Measurements from ENCODE around the gene INS. TPM values are rescaled to one million over a fixed set of nuclear protein-coding genes. Genes with fewer than 3 reads are reported as not detected.

The INS gene
- total RNA-seq, 1 donor from 2014 or later, result not detected

GRCh38 chr11:2110521-2110920, 50.5 kb downstream of the INS start:
- peaks cover 3% of the 10 kb centered on the region for H3K27me3 ChIP-seq (ENCODE audit: insufficient read depth, low read length)
- no peaks in the 10 kb centered on the region for H3K4me1 Mint-ChIP-seq (ENCODE audit: low read depth, unreplicated experiment)
- peaks cover 24% of the 10 kb centered on the region for H3K27me3 Mint-ChIP-seq (ENCODE audit: low read depth, unreplicated experiment)
- H3K79me2 ChIP-seq (ENCODE audit: insufficient read depth, low read length), result no peaks in the 10 kb centered on the region
- H3K9me3 ChIP-seq (ENCODE audit: insufficient read depth, low read depth, low read length), result peaks cover under 1% of the 10 kb centered on the region
- no peaks in the 10 kb centered on the region for H4K20me1 ChIP-seq (ENCODE audit: insufficient read depth, low read length)
- no peak for DNase-seq (ENCODE audit: low read depth)
- H3K4me2 ChIP-seq (ENCODE audit: low read length), result no peak overlapping the region
- no peak for FAIRE-seq
- no peaks in the 10 kb centered on the region for H3K4me1 ChIP-seq (ENCODE audit: insufficient read depth, low read length)
- H3K4me3 Mint-ChIP-seq (ENCODE audit: unreplicated experiment), result no peak overlapping the region
- TF ChIP-seq EZH2 (IDR thresholded peaks at IDR 0.05; ENCODE audit: insufficient read depth, low read length) (no peak), CTCF (IDR thresholded peaks at IDR 0.05; ENCODE audit: insufficient read depth, low read depth, low read length) (no peak)
- no peak overlapping the region for H2AFZ ChIP-seq (ENCODE audit: low read depth, low read length)
- H3K9me3 Mint-ChIP-seq (ENCODE audit: unreplicated experiment), result peaks cover 7% of the 10 kb centered on the region
- no peak overlapping the region for H3K4me3 ChIP-seq (ENCODE audit: insufficient read depth, low read depth, low read length)
- H3K27ac ChIP-seq (ENCODE audit: low read depth, low read length), result no peak overlapping the region
- H3K36me3 ChIP-seq (ENCODE audit: insufficient read depth, low read length), result no peaks in the 10 kb centered on the region
- no peak overlapping the region for H3K9ac ChIP-seq (ENCODE audit: low read length)
- no peaks in the 10 kb centered on the region for H3K36me3 Mint-ChIP-seq (ENCODE audit: low read depth, unreplicated experiment)
- H3K27ac Mint-ChIP-seq (ENCODE audit: unreplicated experiment), result no peak overlapping the region

Small RNAs within 50 kb of the gene (microRNA-seq; reads per million reads assigned to microRNA genes)
- gene MIR4686, result not detected
- gene MIR483, result 2,026 reads per million, percentile 87 among the genes with 10 or more reads in this experiment

Other genes with a start within 250 kb of the INS start
- not detected in 2 replicates for gene TNNT3, start 241.5 kb downstream of the INS start, total RNA-seq
- 22.2 and 26.9 TPM in 2 replicates for gene MRPL23, start 213.9 kb downstream of the INS start, total RNA-seq
- 0.52 and 0.70 TPM in 2 replicates for gene H19, start 163.4 kb downstream of the INS start, total RNA-seq
- 188 and 209 TPM in 2 replicates for gene IGF2, start 21.8 kb downstream of the INS start, total RNA-seq
- gene TH, start 10.6 kb upstream of the INS start, total RNA-seq, result not detected in 2 replicates
- gene ASCL2, start 109.4 kb upstream of the INS start, total RNA-seq, result not detected in 2 replicates
- gene C11orf21, start 140.7 kb upstream of the INS start, total RNA-seq, result not detected in 2 replicates
- gene TSPAN32, start 140.8 kb upstream of the INS start, total RNA-seq, result not detected in 2 replicates
- gene CD81, start 216.1 kb upstream of the INS start, total RNA-seq, result 625 and 648 TPM in 2 replicates
- gene TSSC4, start 239.5 kb upstream of the INS start, total RNA-seq, result 60.9 and 70.0 TPM in 2 replicates